K562 (cell line): ENCODE data around the gene ELL3. TPM values are rescaled to one million over a fixed set of nuclear protein-coding genes. Genes with fewer than 3 reads are reported as not detected.

ENCODE experiments used
- DLX4 ChIP-seq: fragments of 250-450 bp; sonication (Bioruptor Pico); IDR thresholded peaks from 2 replicates; pipeline ENCODE4 v1.6.1; 2021; ENCODE audit warnings: mild to moderate bottlenecking
- ELF2 ChIP-seq: fragments of 250-450 bp; sonication (Bioruptor Pico); IDR thresholded peaks from 2 replicates; pipeline ENCODE4 v1.5.0; 2021; ENCODE audit warnings: mild to moderate bottlenecking
- MYNN ChIP-seq, 2 experiments: sonication (generic); formaldehyde crosslinking in 1 of 2; IDR thresholded peaks; 2 replicates each; pipeline versions ENCODE4 v1.5.0 to v1.6.1; 2016 to 2020; ENCODE audit warnings: antibody characterized with exemption in 1 of 2, missing genetic modification reagents in 1 of 2
- NONO ChIP-seq, 2 experiments: fragments of 200-400 bp in 1 of 2; fragments of 450-650 bp in 1 of 2; formaldehyde crosslinking in 1 of 2; IDR thresholded peaks; 2 replicates each; pipeline ENCODE4 v1.6.1; 2017; ENCODE audit warnings: low read depth in 2 of 2, mild to moderate bottlenecking in 2 of 2, moderate library complexity in 2 of 2, low read length in 1 of 2
- RUNX1 ChIP-seq: sonication (generic); IDR thresholded peaks from 2 replicates; pipeline ENCODE4 v1.6.1; 2016; ENCODE audit warnings: antibody characterized with exemption, low read depth
- SETDB1 ChIP-seq: IDR thresholded peaks from one replicate; pipeline ENCODE4 v1.6.1; 2012; ENCODE audit warnings: low read length, control low read depth, inconsistent platforms
- TARDBP ChIP-seq: fragments of 450-650 bp; IDR thresholded peaks from 2 replicates; pipeline ENCODE4 v1.6.1; 2016
- ZKSCAN3 ChIP-seq: fragments of 250-450 bp; sonication (Bioruptor Pico); IDR thresholded peaks from 2 replicates; pipeline ENCODE4 v1.4.0; 2020
- ZNF354B ChIP-seq: fragments of 250-450 bp; sonication (Bioruptor Pico); IDR thresholded peaks from 2 replicates; pipeline ENCODE4 v1.4.0; 2020
- ZNF668 ChIP-seq: fragments of 250-450 bp; sonication (Bioruptor Pico); IDR thresholded peaks from 2 replicates; pipeline ENCODE4 v1.8.0; 2022; ENCODE audit warnings: mild to moderate bottlenecking, inconsistent platforms
- polyA plus RNA-seq, 8 experiments: library from polyadenylated mRNA; depleted of rRNA in 4 of 8; stranded (reverse) in 5 of 8; unstranded in 3 of 8; fragments of >200 nt; fragmentation: Nextera tagmentation in 2 of 8; fragmentation: Illumina TruSeq in 1 of 8; extraction: Ambion mirVana in 2 of 8; extraction: Trizol in 1 of 8; gene quantifications; 2 replicates each; pipeline versions ENCODE4 v1.2.1 to v1.2.3, GENCODE V29; 2011 to 2014; ENCODE audit warnings: inconsistent platforms in 1 of 8, missing spikeins in 1 of 8
- total RNA-seq, 7 experiments: library from RNA; depleted of rRNA in 6 of 7; stranded (reverse); fragments of >200 nt in 6 of 7; fragmentation: Illumina TruSeq in 2 of 7; extraction: Trizol in 2 of 7; gene quantifications; 2 replicates each; pipeline versions ENCODE4 v1.2.1 to v1.2.3, GENCODE V29; 2011 to 2021; ENCODE audit warnings: low replicate concordance in 1 of 7
- TF ChIP-seq, protein P1 (sequence below), 2 experiments: fragments of 450-650 bp in 1 of 2; sonication (generic) in 1 of 2; formaldehyde crosslinking in 1 of 2; IDR thresholded peaks; 2 replicates each; pipeline versions ENCODE4 v1.7.1 to v1.9.0; 2016 to 2022; ENCODE audit warnings: inconsistent platforms in 1 of 2, mild to moderate bottlenecking in 1 of 2, missing genetic modification reagents in 1 of 2
- TF ChIP-seq, protein P2 (sequence below): fragments of 250-450 bp; sonication (Bioruptor Pico); IDR thresholded peaks from 2 replicates; pipeline ENCODE4 v1.8.0; 2021; ENCODE audit warnings: mild to moderate bottlenecking, moderate library complexity

ELL3 gene
- total and polyA plus RNA-seq, 9 of the 15 experiments (the other 6 are each of a cell fraction or from before 2014, with no cell fraction given), result 0.80 to 5.2 (median 2.6) TPM

DNA sequence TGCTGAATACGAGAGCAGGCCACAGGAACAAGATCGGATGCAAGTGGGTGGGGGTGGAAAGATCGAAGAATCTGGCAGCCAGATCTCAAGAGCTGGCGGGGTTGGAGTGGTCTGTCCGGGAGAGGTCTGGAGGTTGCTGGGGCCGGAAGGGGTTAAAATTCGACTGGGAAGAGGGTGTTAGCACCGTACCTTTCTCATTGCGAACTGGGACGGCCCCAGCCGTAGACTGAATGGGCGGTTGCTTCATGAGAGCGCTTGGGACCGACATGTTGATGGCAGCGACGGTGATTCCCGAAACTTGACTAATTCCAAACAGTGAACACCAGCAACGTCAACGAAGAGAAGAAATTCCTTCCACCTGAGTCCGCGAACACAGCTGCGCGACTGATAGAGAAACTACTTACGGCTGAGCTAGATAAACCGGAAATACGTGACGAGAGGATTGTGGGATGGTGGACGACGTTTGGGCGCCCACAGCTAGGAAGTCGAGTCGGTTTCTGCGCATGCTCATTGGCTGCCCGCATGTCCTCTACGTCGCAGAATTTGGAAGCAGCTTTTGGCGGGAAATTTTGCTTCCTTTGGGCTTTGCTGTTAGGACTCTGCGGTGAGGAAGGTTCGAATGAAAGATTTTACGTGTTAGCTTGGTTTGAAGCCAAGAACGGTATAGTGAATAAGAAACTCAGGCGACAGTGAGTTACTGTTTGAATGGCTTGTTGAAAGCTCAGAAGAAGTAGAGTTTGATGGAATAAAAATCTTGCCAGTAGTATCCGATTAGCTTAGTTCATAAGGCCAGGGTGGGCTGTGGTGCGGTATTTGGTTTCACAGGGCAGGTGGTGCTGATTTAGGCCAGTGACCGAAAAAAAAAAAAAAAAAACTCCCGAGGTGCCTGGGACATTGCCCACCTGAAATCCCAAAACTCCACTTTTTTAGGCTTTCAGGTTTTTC is 47.8 kb upstream of the ELL3 start, which contains the start of gene MFAP1 (continued):
- TF ChIP-seq, protein P1, sequence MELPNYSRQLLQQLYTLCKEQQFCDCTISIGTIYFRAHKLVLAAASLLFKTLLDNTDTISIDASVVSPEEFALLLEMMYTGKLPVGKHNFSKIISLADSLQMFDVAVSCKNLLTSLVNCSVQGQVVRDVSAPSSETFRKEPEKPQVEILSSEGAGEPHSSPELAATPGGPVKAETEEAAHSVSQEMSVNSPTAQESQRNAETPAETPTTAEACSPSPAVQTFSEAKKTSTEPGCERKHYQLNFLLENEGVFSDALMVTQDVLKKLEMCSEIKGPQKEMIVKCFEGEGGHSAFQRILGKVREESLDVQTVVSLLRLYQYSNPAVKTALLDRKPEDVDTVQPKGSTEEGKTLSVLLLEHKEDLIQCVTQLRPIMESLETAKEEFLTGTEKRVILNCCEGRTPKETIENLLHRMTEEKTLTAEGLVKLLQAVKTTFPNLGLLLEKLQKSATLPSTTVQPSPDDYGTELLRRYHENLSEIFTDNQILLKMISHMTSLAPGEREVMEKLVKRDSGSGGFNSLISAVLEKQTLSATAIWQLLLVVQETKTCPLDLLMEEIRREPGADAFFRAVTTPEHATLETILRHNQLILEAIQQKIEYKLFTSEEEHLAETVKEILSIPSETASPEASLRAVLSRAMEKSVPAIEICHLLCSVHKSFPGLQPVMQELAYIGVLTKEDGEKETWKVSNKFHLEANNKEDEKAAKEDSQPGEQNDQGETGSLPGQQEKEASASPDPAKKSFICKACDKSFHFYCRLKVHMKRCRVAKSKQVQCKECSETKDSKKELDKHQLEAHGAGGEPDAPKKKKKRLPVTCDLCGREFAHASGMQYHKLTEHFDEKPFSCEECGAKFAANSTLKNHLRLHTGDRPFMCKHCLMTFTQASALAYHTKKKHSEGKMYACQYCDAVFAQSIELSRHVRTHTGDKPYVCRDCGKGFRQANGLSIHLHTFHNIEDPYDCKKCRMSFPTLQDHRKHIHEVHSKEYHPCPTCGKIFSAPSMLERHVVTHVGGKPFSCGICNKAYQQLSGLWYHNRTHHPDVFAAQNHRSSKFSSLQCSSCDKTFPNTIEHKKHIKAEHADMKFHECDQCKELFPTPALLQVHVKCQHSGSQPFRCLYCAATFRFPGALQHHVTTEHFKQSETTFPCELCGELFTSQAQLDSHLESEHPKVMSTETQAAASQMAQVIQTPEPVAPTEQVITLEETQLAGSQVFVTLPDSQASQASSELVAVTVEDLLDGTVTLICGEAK (IDR thresholded peaks at IDR 0.05), result peak; percentile 90
- TF ChIP-seq, protein P1 (CRISPR knock-in tag; IDR thresholded peaks at IDR 0.05), result no peak
- TF ChIP-seq DLX4 (CRISPR knock-in tag), result no peak
- TF ChIP-seq ZNF354B (CRISPR knock-in tag), result no peak
- TF ChIP-seq RUNX1, result no peak
- TF ChIP-seq SETDB1, result no peak
- no peak for TF ChIP-seq ZKSCAN3 (CRISPR knock-in tag)
- TF ChIP-seq ZNF668 (CRISPR knock-in tag), result no peak
- TF ChIP-seq MYNN (IDR thresholded peaks at IDR 0.05), result 0 out of 2 replicates have a peak, but pooled peaks have one; percentile 32
- no peak for TF ChIP-seq MYNN (CRISPR knock-in tag; IDR thresholded peaks at IDR 0.05)
- 0 out of 4 replicates have a peak, but pooled peaks of 1 of the 2 experiments have one; percentile 40 for TF ChIP-seq NONO (IDR thresholded peaks at IDR 0.05; ENCODE audit: low read depth in 2 of 2, low read length in 1 of 2)
- peak; percentile 24; the same call in 1 of the 2 replicates for TF ChIP-seq TARDBP
- TF ChIP-seq, protein P2, sequence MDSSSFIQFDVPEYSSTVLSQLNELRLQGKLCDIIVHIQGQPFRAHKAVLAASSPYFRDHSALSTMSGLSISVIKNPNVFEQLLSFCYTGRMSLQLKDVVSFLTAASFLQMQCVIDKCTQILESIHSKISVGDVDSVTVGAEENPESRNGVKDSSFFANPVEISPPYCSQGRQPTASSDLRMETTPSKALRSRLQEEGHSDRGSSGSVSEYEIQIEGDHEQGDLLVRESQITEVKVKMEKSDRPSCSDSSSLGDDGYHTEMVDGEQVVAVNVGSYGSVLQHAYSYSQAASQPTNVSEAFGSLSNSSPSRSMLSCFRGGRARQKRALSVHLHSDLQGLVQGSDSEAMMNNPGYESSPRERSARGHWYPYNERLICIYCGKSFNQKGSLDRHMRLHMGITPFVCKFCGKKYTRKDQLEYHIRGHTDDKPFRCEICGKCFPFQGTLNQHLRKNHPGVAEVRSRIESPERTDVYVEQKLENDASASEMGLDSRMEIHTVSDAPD (CRISPR knock-in tag), result 0 out of 2 replicates have a peak, but pooled peaks have one; percentile 30
- TF ChIP-seq ELF2 (CRISPR knock-in tag), result peak; percentile 92
